Effector CD8-positive, alpha-beta T cell (primary cell): ENCODE data around the gene ATP8B3.
A peak's percentile ranks its signal among the peaks of the same experiment; 100 is the strongest.

Experiments used
- DNase-seq: peaks from one replicate; lab custom pipeline; 2025; lab: John Stamatoyannopoulos, UW

The ATP8B3 gene

GRCh38 chr19:1837222-1837565 lies 25.1 kb upstream of the ATP8B3 start:
- DNase-seq = no peak

- no peak for DNase-seq
These were observed 24.6 kb upstream of the ATP8B3 start for GRCh38 chr19:1836458-1837221.

GRCh38 chr19:1833540-1833939 lies 21.5 kb upstream of the ATP8B3 start:
- no peak for DNase-seq

DNA sequence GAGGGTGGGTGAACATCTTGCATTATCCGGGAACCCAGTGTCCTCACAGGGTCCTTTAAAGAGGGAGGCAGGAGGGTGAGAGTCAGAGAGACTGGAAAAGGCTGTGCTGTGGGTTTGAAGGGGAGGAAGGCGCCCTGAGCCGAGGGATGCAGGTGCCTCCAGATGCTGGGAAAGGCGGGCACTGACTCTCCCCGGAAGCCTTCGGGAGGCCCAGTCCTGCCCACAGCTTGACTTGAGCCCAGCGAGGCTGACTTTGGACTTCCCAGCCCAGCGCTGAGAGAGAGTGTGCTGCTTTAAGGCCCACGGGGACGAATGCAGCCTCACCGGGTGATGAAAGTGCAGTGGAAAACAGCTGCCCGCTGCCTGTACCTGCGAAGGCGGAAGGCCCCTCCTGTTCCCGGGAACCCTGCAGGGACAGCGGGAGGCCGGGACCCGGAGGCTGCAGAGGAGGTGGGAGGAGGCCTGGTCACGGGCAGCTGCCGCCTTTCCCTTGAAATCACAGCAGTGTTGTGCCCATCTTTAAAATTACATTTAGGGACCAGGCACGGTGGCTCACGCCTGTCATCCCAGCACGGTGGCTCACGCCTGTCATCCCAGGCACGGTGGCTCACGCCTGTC lies 20.1 kb upstream of the ATP8B3 start:
- no peak for DNase-seq

GRCh38 chr19:1830978-1831377 lies 18.9 kb upstream of the ATP8B3 start:
- DNase-seq = no peak

GRCh38 chr19:1830568-1830967 lies 18.5 kb upstream of the ATP8B3 start:
- no peak for DNase-seq

- no peak for DNase-seq
These were observed 17.9 kb upstream of the ATP8B3 start for GRCh38 chr19:1829958-1830357.

DNA sequence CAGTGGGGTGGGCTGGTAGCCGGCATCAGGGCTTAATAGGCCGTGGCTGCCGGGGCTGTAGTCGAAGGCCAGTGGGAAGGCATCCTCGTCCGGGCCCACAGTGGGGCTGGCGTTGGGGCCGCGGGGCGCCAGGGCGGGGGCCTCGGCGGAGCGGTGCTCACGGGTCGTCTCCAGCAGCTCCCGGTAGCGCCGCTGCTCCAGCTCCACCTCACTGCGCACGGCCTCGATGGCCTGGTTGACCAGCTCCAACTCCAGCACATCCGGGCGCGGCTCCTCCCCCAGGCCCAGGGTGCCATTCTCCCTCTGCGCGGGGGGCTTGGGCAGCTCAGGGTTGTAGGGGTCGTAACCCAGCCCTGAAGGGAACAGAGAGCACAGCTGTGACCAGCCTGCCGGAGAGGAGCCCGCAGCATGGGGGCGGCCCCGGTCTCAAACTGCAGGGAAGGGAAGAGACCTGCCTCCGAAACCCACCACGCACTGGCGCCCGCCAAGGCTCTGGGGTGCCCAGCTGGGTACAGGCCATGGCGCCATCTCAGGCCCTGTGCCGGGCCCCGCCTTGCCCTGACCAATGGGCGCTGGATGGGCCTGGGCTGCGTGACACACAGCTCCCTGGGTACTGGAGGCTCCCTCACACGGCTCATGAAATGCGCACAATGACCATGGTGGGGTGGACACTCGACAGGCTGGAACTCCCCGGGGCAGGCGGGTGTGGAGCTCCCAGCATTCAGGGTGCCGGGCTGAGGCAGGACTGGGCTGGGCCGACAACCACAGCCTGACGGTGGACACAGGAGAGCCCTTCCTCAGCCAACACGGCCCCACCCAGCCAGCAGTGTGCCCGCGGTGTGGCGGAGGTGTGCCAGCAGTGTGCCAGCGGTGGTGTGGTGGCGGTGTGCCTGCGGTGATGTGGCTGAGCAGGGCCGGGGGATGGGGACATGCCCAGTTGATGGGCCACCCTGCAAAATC lies 16.5 kb upstream of the ATP8B3 start:
- DNase-seq = no peak

- DNase-seq = no peak
These were observed 15.6 kb upstream of the ATP8B3 start for GRCh38 chr19:1827566-1828278.

- no peak for DNase-seq
These were observed 14.8 kb upstream of the ATP8B3 start for GRCh38 chr19:1826557-1827521.

DNA sequence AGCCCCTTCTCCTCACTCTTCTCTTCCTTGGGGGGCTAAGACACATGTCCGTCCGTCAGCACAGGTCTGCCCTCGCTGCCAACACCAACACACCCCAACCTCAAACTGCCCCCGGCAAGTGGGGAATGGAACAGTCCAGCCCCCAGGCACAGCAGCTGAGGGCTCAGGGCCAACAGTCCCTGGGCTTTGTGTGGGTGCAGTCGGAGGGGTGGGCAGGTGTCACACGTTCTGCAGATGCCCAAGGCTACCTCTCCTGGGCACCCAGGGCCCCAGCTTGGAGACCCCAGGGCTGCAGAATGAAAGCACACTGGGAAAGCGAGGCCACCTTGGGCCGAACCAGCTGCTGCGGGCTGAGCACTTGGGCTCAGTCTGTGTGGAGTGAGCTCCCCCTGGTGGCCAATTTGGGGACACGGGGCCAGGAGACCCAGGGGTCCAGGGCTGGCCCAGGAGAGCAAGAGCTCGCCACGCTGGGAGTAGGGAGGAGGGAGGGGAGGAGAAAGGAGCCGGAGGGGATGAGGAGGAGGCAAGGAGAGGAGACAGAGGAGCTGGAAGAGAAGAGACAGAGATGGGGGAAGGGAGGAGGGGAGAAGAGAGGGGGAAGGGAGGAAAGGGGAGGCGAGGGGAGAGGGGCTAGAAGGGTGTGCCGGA lies 14.0 kb upstream of the ATP8B3 start:
- peak; percentile 73 for DNase-seq

DNA sequence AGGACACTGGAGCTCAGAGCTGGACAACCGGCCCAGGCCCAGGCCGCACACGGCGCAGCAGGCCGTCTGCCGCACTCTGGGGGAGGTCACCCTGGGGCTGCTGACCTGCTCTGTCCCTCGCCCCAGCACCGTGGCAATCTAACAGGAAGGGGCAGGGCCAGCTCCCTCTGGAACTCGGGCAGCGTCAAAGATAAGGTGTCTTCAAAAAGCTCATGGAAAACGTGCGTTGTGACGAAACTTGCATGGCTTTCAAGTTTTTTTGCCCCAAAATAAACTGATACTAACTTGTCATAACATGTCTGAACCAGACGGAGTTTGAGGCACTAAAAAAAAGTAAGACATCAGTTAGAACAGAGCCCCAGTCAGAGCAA lies 12.2 kb upstream of the ATP8B3 start:
- no peak for DNase-seq

GRCh38 chr19:1823539-1824251 lies 11.6 kb upstream of the ATP8B3 start:
- DNase-seq = no peak

DNA sequence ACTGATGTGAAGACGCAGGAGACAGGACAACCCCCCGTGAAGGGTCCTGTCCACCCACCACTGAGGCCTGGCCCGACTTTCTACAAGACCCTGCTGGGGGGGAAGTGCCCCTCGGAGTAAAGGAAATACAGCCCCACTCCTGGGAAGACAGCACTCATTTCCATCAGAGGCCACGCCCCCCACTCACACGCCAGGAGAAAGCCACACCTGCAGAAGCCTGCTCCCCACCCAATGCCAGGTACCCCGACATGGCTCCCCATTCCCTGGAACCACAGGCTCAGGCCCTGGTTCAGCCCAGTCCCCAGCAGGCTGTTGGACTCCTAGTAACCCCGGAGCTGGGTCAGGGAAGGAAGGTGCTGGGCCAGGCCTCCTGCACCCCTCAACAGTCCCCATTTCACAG lies 10.9 kb upstream of the ATP8B3 start:
- DNase-seq = no peak

DNA sequence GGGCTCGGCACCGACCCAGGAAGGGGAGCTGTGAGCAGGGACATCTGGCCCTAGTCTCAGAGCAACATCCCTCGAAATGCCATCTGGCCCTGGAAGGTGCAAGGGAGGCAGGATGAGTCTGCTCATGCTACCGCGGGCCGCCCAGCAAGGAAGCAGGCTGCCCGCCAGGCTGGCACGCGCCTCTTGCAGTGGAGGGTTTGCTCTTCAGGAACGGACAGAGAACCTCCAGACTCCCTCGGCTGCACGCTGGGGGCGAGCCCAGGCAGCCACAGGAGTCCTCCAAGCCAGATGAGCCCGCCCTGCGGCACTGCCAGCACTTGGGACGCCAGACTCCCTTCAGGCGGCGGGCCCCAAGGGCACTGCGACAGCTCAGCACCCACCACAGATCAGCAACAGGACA lies 10.1 kb upstream of the ATP8B3 start:
- DNase-seq = no peak

- DNase-seq = no peak
These were observed 7.5 kb upstream of the ATP8B3 start for GRCh38 chr19:1819341-1820255.

DNA sequence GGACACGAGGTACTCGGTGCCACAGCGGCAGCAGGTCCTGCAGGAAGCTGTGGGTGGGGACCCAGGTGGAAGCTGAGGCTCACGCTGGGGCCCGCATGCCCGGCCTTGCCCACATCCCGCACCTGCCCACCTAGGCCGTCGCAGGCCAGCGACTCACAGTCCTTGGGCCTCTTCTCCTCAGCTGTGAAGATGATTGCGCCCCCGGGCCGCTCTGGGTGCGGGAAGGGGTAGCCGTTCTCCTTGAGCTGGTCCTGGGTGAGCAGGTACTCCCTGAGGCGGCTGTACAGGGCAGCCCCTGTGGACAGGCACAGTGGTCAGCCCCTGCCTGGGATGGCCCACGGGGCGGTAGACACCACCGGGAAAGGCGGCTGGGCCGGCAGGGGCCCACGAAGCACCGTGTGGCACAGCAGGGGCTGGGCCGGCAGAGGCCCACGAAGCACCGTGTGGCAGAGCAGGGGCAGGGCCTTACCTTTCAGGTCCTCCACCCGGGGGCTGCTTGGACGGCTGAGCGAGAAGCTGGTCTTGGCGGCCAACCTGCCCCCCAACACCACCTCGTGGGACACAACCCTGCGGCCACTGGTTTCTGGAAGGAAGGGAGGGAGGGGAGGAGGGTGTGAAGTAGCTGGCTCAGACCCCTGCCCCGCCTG lies 6.6 kb upstream of the ATP8B3 start:
- no peak for DNase-seq

DNA sequence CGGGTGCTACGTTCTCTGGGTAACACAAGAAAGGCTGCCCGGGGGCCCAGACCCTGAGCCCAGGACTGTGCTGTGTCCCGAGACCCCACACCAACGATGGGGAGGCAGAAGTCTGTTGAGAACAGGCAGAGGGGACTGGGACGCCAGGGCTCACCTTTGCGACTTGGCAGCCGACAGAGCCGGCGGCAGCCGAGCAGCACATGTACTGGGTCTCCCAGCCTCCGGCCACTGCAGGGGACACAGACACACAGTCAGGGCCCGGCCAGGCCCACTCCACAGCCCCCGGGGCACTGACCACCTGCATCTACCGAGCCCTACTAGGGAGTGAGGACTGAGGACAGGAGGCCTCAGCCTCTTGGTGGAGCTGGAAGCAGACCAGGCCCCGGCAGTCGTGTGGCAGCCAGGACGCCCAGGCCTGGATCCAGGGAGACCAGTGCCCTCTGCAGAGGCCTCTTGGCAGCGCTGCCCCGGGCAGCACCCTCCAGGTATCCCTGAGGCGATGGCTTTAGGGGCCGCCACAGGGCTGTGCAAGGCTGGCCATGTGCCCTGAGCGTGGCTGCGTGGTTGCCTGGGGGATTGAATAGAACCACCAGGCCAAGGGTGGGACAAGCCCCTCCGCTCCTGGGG lies 5.6 kb upstream of the ATP8B3 start:
- DNase-seq = no peak
